HCT116 (cell line): ENCODE measurements around the gene RIPOR1. TPM values are rescaled to one million over a fixed set of nuclear protein-coding genes. Genes with fewer than 3 reads are reported as not detected.

Experiments
- ATAC-seq: fragments of 200-7000 bp; cut with Tn5 transposase; 2 replicates; pipeline ENCODE4 v1.9.1; 2020; ENCODE audit warnings: mild to moderate bottlenecking, moderate library complexity
- BruUV-seq: library from RNA; stranded (reverse); fragments of 400-500 nt; replicated peaks from 2 replicates; lab custom pipeline; 2021; lab: Mats Ljungman, UMichigan
- CTCF ChIA-PET: fragments of 300-600 bp; sonication (Branson Sonifier 250); formaldehyde crosslinking; loops from one replicate; lab custom pipeline; 2021; ENCODE audit warnings: antibody characterized with exemption; lab: Charles Lee
- POLR2A ChIA-PET: fragments of 300-600, 350-600 bp; sonication (Branson Sonifier 250); formaldehyde crosslinking; loops from one replicate; lab custom pipeline; 2021; ENCODE audit warnings: antibody characterized with exemption; lab: Charles Lee
- RAD21 ChIA-PET, 2 experiments: fragments of 300-600 bp; sonication (Branson Sonifier 250); formaldehyde crosslinking; loops; one replicate each; lab custom pipeline; 2023; ENCODE audit warnings: low total read pairs in 2 of 2; ENCODE audit not compliant: uncharacterized antibody in 2 of 2, unreplicated experiment in 2 of 2, low non-redundant PET in 1 of 2; lab: Charles Lee
- DNase-seq: peaks from one replicate; pipeline ENCODE4 v3.0.0-alpha.2; 2010; ENCODE audit warnings: low read depth, low spot score
- H2AFZ ChIP-seq: fragments of 200-600 bp; shearing (Covaris generic), sonication (generic); 2 replicates; pipeline ENCODE4 v1.6.1; 2017; ENCODE audit warnings: low read depth, mixed run types, mixed read lengths, antibody characterized with exemption, low read length; ENCODE audit not compliant: poor library complexity, severe bottlenecking
- H3K27ac ChIP-seq: 2 replicates; pipeline ENCODE4 v1.5.1; 2012; ENCODE audit warnings: low read depth, low read length
- H3K27me3 ChIP-seq: fragments of 200-600 bp; sonication (generic); 2 replicates; pipeline ENCODE4 v1.6.1; 2016; ENCODE audit warnings: mixed run types, low read length, mixed read lengths; ENCODE audit not compliant: insufficient read depth
- H3K36me3 ChIP-seq, 2 experiments: fragments of 200-500 bp in 1 of 2; fragments of 200-600 bp in 1 of 2; sonication (Bioruptor generic) in 1 of 2; sonication (generic) in 1 of 2; 2 replicates each; pipeline versions ENCODE4 v1.5.1 to v1.6.1; 2014 to 2016; ENCODE audit warnings: low read length in 2 of 2, inconsistent platforms in 1 of 2, mixed read lengths in 1 of 2, mixed run types in 1 of 2; ENCODE audit not compliant: insufficient read depth in 2 of 2, control insufficient read depth in 1 of 2
- H3K4me1 ChIP-seq, 2 experiments: fragments of 200-600 bp in 1 of 2; sonication (generic) in 1 of 2; 2 replicates each; pipeline versions ENCODE4 v1.5.1 to v1.6.1; 2012 to 2017; ENCODE audit warnings: low read length in 2 of 2, inconsistent platforms in 1 of 2, mild to moderate bottlenecking in 1 of 2, mixed read lengths in 1 of 2, mixed run types in 1 of 2, moderate library complexity in 1 of 2; ENCODE audit not compliant: insufficient read depth in 2 of 2, control insufficient read depth in 1 of 2
- H3K4me2 ChIP-seq: fragments of 200-600 bp; sonication (generic); 2 replicates; pipeline ENCODE4 v1.6.1; 2017; ENCODE audit warnings: mixed run types, low read length, mixed read lengths
- H3K4me3 ChIP-seq, 2 experiments: fragments of 200-600 bp in 1 of 2; sonication (generic) in 1 of 2; replicated peaks in 1 of 2; 2 replicates each; pipeline ENCODE4 v1.5.1; 2011 to 2016; ENCODE audit warnings: low read length in 2 of 2, control low read depth in 1 of 2, low read depth in 1 of 2, mild to moderate bottlenecking in 1 of 2, mixed read lengths in 1 of 2, mixed run types in 1 of 2
- H3K79me2 ChIP-seq: fragments of 200-600 bp; sonication (generic); 2 replicates; pipeline ENCODE4 v1.6.1; 2017; ENCODE audit warnings: mild to moderate bottlenecking, mixed run types, low read length, moderate library complexity, mixed read lengths; ENCODE audit not compliant: insufficient read depth
- H3K9ac ChIP-seq: fragments of 200-600 bp; sonication (generic); 2 replicates; pipeline ENCODE4 v1.6.1; 2016; ENCODE audit warnings: low read length, mixed read lengths
- H3K9me2 ChIP-seq: fragments of 200-600 bp; sonication (generic), shearing (Covaris generic); 2 replicates; pipeline ENCODE4 v1.6.1; 2017; ENCODE audit warnings: mixed run types, mild to moderate bottlenecking, moderate library complexity; ENCODE audit not compliant: insufficient read depth
- H3K9me3 ChIP-seq, 2 experiments: fragments of 200-500 bp in 1 of 2; fragments of 200-600 bp in 1 of 2; sonication (Bioruptor generic) in 1 of 2; sonication (generic) in 1 of 2; 2 replicates each; pipeline ENCODE4 v1.6.1; 2014 to 2017; ENCODE audit warnings: low read length in 2 of 2, mixed read lengths in 2 of 2, inconsistent platforms in 1 of 2, low read depth in 1 of 2, mild to moderate bottlenecking in 1 of 2, mixed run types in 1 of 2, moderate library complexity in 1 of 2; ENCODE audit not compliant: control insufficient read depth in 1 of 2, insufficient read depth in 1 of 2
- H4K20me1 ChIP-seq: fragments of 200-600 bp; sonication (generic), shearing (Covaris generic); 2 replicates; pipeline ENCODE4 v1.6.1; 2017; ENCODE audit warnings: mixed run types, mild to moderate bottlenecking, moderate library complexity; ENCODE audit not compliant: insufficient read depth
- CBX3 ChIP-seq: IDR thresholded peaks from 2 replicates; pipeline ENCODE4 v1.6.1; 2012; ENCODE audit warnings: low read depth
- EZH2 ChIP-seq: fragments of 200-600 bp; sonication (generic); IDR thresholded peaks from 2 replicates; pipeline ENCODE4 v1.6.1; 2017; ENCODE audit warnings: antibody characterized with exemption, mixed run types
- EZH2phosphoT487 ChIP-seq: fragments of 200-600 bp; IDR thresholded peaks from 2 replicates; pipeline ENCODE4 v1.6.1; 2018; ENCODE audit warnings: antibody characterized with exemption, borderline replicate concordance
- JUND ChIP-seq: IDR thresholded peaks from 2 replicates; pipeline ENCODE4 v1.6.1; 2012
- MAX ChIP-seq: IDR thresholded peaks from 2 replicates; pipeline ENCODE4 v1.6.1; 2012
- POLR2A ChIP-seq: IDR thresholded peaks from 2 replicates; pipeline ENCODE4 v1.7.0; 2011; ENCODE audit warnings: borderline replicate concordance; ENCODE audit not compliant: insufficient read depth, insufficient read length; ENCODE audit errors: extremely low read depth
- POLR2AphosphoS5 ChIP-seq: IDR thresholded peaks from 2 replicates; pipeline ENCODE4 v1.6.1; 2011; ENCODE audit warnings: mild to moderate bottlenecking, low read depth, low read length, moderate library complexity
- RAD21 ChIP-seq: IDR thresholded peaks from 2 replicates; pipeline ENCODE4 v1.6.1; 2012; ENCODE audit warnings: low read depth, mild to moderate bottlenecking
- SRF ChIP-seq: IDR thresholded peaks from 2 replicates; pipeline ENCODE4 v1.6.1; 2012; ENCODE audit warnings: low read depth
- YY1 ChIP-seq: IDR thresholded peaks from 2 replicates; pipeline ENCODE4 v1.6.1; 2011; ENCODE audit warnings: low read length, low read depth, moderate library complexity, mild to moderate bottlenecking; ENCODE audit not compliant: insufficient replicate concordance; ENCODE audit errors: extremely low read depth
- intact Hi-C: fragments of 100-400 bp; cut with micrococcal nuclease; formaldehyde crosslinking; loops from 2 replicates; pipeline ENCODE4 v1.10.0; 2022
- total RNA-seq: library from RNA; stranded (reverse); gene quantifications from one replicate; pipeline ENCODE4 v1.2.1, GENCODE V29; 2021; ENCODE audit not compliant: unreplicated experiment
- TF ChIP-seq, protein P1 (sequence below), 3 experiments: fragments of 200-600 bp in 1 of 3; sonication (generic) in 1 of 3; IDR thresholded peaks in 2 of 3; conservative IDR thresholded peaks in 1 of 3; 2 replicates each; pipeline ENCODE4 v1.5.1; 2012 to 2017; ENCODE audit warnings: low read depth in 2 of 3, low read length in 2 of 3, antibody characterized with exemption in 1 of 3, borderline replicate concordance in 1 of 3, control low read depth in 1 of 3, mild to moderate bottlenecking in 1 of 3, mixed read lengths in 1 of 3, mixed run types in 1 of 3, moderate library complexity in 1 of 3; ENCODE audit not compliant: insufficient read depth in 1 of 3

Gene RIPOR1
- total RNA-seq, 1 experiment from 2014 or later = 60.0 TPM

DNA sequence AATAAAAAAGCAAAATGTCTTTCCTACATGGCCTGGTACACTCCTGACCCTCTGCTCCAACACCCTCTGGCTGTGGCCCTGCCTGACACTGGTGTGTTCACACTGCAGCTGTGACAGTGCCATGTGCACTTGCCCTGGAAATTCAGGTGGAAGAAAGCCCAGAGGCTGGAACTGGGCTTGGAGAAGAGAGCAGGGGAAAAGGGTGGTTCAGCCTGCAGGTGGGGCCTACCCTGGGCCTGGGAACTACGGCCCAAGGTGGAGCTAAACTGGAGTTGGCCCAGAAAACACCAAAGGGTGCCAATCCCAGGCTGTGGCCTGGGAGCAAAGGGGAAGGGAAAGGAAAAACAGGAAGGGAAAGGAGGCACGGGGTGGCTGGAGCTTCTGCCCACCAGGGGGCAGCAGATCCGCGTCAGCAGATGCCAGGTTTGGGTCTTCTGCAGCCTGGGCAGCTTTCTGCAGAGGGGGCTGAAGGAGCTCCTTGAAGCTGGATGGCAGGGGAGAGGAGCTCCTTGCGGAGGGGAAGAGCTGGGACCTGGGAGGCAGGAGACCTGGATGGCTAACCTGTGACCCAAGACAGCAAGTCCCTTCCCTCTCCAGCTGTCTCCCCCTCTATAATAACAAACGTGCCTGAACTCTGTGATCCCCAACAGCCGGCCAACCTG, 18.3 kb downstream of the RIPOR1 start:
- no peak overlapping the region for H2AFZ ChIP-seq
- ATAC-seq (peak; percentile 74), DNase-seq (peak; percentile 34)
- H3K9me2 ChIP-seq = no peaks in the 10 kb centered on the region
- H3K36me3 ChIP-seq = peaks cover 5 to 6% of the 10 kb centered on the region in 2 experiments
- no TSS peak for BruUV-seq
- H3K9me3 ChIP-seq = no peaks in the 10 kb centered on the region
- no peak for TF ChIP-seq EZH2phosphoT487
- peak; percentile 92 for TF ChIP-seq RAD21
- 0 out of 2 replicates have a peak, but pooled peaks have one; percentile 10 for TF ChIP-seq POLR2AphosphoS5
- no peak for TF ChIP-seq EZH2
- TF ChIP-seq, protein P1, sequence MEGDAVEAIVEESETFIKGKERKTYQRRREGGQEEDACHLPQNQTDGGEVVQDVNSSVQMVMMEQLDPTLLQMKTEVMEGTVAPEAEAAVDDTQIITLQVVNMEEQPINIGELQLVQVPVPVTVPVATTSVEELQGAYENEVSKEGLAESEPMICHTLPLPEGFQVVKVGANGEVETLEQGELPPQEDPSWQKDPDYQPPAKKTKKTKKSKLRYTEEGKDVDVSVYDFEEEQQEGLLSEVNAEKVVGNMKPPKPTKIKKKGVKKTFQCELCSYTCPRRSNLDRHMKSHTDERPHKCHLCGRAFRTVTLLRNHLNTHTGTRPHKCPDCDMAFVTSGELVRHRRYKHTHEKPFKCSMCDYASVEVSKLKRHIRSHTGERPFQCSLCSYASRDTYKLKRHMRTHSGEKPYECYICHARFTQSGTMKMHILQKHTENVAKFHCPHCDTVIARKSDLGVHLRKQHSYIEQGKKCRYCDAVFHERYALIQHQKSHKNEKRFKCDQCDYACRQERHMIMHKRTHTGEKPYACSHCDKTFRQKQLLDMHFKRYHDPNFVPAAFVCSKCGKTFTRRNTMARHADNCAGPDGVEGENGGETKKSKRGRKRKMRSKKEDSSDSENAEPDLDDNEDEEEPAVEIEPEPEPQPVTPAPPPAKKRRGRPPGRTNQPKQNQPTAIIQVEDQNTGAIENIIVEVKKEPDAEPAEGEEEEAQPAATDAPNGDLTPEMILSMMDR (IDR thresholded peaks at IDR 0.05 in 2 of 3, conservative IDR thresholded peaks at IDR 0.05 in 1 of 3; ENCODE audit: borderline replicate concordance in 1 of 3, insufficient read depth in 1 of 3, low read depth in 2 of 3, low read length in 2 of 3) = peak; percentile 89 to 95 (median 90)
- no peak for TF ChIP-seq CBX3
- no peak for TF ChIP-seq POLR2A
- TF ChIP-seq MAX = no peak
- peak; percentile 44 for TF ChIP-seq YY1
- TF ChIP-seq JUND = no peak
- TF ChIP-seq SRF = no peak
- H3K27me3 ChIP-seq = no peaks in the 10 kb centered on the region
- H4K20me1 ChIP-seq = no peaks in the 10 kb centered on the region
- ChIA-PET POLR2A (interaction anchor here (0.8 to 1.4 kb wide), 2 partner anchors 9 to 15 kb away, joined by 4 to 5 read pairs; partner anchors contain the start of gene CTCF), CTCF (interaction anchor here (0.7 to 2.5 kb wide), 14 partner anchors 10 to 270 kb away, joined by 3 to 21 read pairs (median 6); partner anchors contain the start of genes ACD, C16orf86, CARMIL2 and CTCF), RAD21 (interaction anchor here in 1 of 2 experiments (1.2 kb wide), 1 partner anchor 15 kb away, joined by 4 read pairs; the partner anchor contains the start of gene CTCF)
- H3K4me2 ChIP-seq = 0 out of 2 replicates have a peak overlapping the region, but pooled peaks have one; percentile 6
- intact Hi-C loops = loop anchor here (1.0 kb wide), 3 partner anchors 53 to 121 kb away; no protein-coding TSS in a partner anchor
- no peak overlapping the region for H3K9ac ChIP-seq
- H3K27ac ChIP-seq = peak overlapping the region; percentile 25; the same call in 1 of the 2 replicates
- no peaks in the 10 kb centered on the region for H3K79me2 ChIP-seq
- peaks cover 0 to 13% of the 10 kb centered on the region in 2 experiments; a peak in 2 of 4 replicates for H3K4me1 ChIP-seq
- H3K4me3 ChIP-seq = no peak overlapping the region
